K562 (cell line): ENCODE data around the gene EML3.

Experiments
- CTCF ChIP-seq, 3 experiments: IDR thresholded peaks in 2 of 3; conservative IDR thresholded peaks in 1 of 3; 2 replicates each; pipeline ENCODE4 v1.5.1; 2011 to 2012; ENCODE audit warnings: low read length in 3 of 3, mild to moderate bottlenecking in 3 of 3, control low read depth in 2 of 3, improper control_type of control experiment in 1 of 3, inconsistent platforms in 1 of 3, low read depth in 1 of 3, mixed read lengths in 1 of 3, moderate library complexity in 1 of 3; ENCODE audit not compliant: insufficient read depth in 2 of 3
- HDAC2 ChIP-seq: fragments of 450-650 bp; IDR thresholded peaks from 2 replicates; pipeline ENCODE4 v1.6.1; 2016; ENCODE audit warnings: mild to moderate bottlenecking
- HMGXB4 ChIP-seq: sonication (generic); formaldehyde crosslinking; IDR thresholded peaks from 2 replicates; pipeline ENCODE4 v1.8.1; 2023; ENCODE audit warnings: mild to moderate bottlenecking, missing genetic modification reagents
- POLR2AphosphoS5 ChIP-seq: IDR thresholded peaks from 2 replicates; pipeline ENCODE4 v1.6.1; 2011; ENCODE audit warnings: mild to moderate bottlenecking, low read depth, low read length, moderate library complexity; ENCODE audit not compliant: control insufficient read depth, insufficient read depth
- SAP30 ChIP-seq: fragments of 200-600 bp; sonication (generic); IDR thresholded peaks from 2 replicates; pipeline ENCODE4 v1.6.1; 2012; ENCODE audit warnings: borderline replicate concordance, low read depth, mild to moderate bottlenecking, moderate library complexity, low read length, control low read depth, inconsistent platforms; ENCODE audit not compliant: insufficient read depth, poor library complexity, severe bottlenecking
- SNAPC5 ChIP-seq: fragments of 250-450 bp; sonication (Bioruptor Pico); IDR thresholded peaks from 2 replicates; pipeline ENCODE4 v1.8.0; 2021; ENCODE audit warnings: moderate library complexity, mild to moderate bottlenecking, inconsistent platforms
- U2AF1 ChIP-seq: fragments of 200-400 bp; formaldehyde crosslinking; optimal IDR thresholded peaks from 2 replicates; pipeline ENCODE3; 2017; ENCODE audit warnings: mild to moderate bottlenecking, low read depth, low read length, moderate library complexity

GRCh38 chr11:62553839-62554361 lies 58.7 kb downstream of the EML3 start:
- TF ChIP-seq SAP30 (no peak), HDAC2 (no peak), SNAPC5 (CRISPR knock-in tag) (no peak), POLR2AphosphoS5 (no peak), CTCF (IDR thresholded peaks at IDR 0.05 in 2 of 3, conservative IDR thresholded peaks at IDR 0.05 in 1 of 3; ENCODE audit: insufficient read depth in 2 of 3, low read depth in 1 of 3, low read length in 3 of 3) (no peak), U2AF1 (no peak), HMGXB4 (CRISPR knock-in tag) (no peak)
